ENCODE measurements around the gene KRTAP10-7.
A peak's percentile ranks its signal among the peaks of the same experiment; 100 is the strongest.
"Not testable (repeated sequence)": the region's sequence is repeated elsewhere in the genome, so short reads cannot be mapped to it uniquely, and the experiment has no call there.

The KRTAP10-7 gene

DNA sequence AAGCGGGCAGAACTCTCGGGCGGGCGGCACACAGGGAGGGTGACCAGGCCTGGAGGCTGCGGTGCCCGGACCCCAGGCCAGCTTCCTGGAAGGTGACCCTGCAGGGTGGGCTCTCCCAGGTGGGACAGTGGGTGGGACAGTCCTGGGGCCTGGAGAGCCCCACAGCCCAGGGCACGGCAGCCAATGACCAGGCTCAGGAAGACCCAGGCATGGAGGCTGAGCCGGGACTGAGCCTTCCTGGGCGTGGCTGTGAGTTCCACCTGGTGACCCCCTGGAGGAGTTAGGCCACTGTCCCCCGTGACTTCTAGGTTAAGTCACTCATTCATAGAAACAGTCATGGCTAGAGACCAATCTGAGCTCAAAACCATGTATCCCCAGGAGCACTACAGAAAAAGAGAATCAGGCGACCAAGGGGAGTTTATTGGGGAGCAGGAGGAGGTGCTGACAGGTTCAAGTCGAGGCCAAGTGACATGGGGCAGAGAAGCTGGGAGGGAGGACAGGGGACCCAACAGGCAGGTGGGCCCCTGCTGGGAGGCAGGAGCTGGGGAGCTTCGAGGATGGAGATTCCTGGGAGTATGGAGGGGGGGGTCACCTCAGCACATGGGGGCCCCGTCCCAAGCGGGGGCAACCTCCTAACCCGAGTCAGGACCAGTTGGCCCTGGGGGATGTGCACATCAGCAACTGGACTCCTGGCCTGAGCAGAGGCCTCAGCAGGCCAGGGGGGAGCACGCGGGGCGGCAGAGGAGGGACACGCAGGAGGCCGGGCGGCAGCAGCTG lies 21.2 kb upstream of the KRTAP10-7 start:
- Mint-ChIP-seq H3K4me3 (no peak overlapping the region), H3K9me3 (peaks cover 11% of the 10 kb centered on the region), H3K36me3 (peaks cover 5% of the 10 kb centered on the region), H3K27ac (no peak overlapping the region), H3K27me3 (no peaks in the 10 kb centered on the region), H3K4me1 (peaks cover 36% of the 10 kb centered on the region)

DNA sequence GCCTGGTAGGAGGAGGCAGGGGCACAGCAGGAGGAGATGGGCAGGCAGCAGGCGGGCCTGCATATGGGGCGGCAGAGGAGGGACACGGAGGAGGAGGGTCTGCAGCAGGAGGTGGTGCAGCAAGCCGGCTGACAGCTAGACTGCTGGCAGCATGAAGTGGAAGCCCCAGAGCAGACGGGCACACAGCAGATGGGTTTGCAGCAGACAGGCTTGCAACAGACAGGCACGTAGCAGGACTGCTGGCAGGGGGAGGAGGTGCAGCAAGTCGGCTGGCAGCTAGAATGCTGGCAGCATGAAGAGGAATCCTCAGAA lies 20.6 kb upstream of the KRTAP10-7 start:
- H3K4me1 Mint-ChIP-seq = peaks cover 40% of the 10 kb centered on the region
- no peak overlapping the region for H3K4me3 Mint-ChIP-seq
- peaks cover 11% of the 10 kb centered on the region for H3K9me3 Mint-ChIP-seq
- peaks cover 5% of the 10 kb centered on the region for H3K36me3 Mint-ChIP-seq
- H3K27me3 Mint-ChIP-seq = no peaks in the 10 kb centered on the region
- H3K27ac Mint-ChIP-seq = no peak overlapping the region

DNA sequence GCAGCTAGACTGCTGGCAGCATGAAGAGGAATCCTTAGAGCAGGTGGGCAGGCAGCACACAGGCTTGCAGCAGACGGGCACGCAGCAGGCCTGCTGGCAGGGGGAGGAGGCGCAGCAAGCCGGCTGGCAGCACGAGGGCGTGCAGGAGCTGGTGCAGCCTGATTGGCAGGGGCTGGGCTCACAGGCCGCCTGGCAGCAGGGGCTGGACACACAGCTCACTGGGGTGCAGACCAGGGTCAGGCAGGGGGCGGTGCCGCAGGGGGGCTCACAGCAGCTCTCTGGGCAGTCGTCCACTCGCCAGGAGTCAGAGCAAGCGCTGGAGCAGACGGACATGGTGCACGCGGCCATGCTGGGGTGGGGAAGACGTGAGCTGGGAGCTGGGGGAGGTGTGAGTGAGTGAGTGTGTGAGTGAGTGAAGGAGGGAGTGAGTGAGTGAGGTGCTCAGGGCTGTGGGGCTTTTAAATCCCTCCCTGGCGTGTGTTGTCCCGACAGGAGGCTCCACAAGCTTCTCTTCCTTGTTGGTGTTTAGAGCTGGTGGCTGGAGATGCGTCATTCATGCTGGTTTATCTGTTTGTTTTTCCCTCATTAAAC lies 20.1 kb upstream of the KRTAP10-7 start, which contains the start of gene KRTAP10-5:
Gene KRTAP10-5, minus strand, starts transcription at position 374 of the 591 bp plus-strand sequence. Its CDS starts 26 bp downstream, at position 348.
- not testable (repeated sequence) for H3K4me3 Mint-ChIP-seq, H3K36me3 Mint-ChIP-seq, H3K27me3 Mint-ChIP-seq
- Mint-ChIP-seq H3K4me1 (peaks cover 42% of the 10 kb centered on the region), H3K9me3 (peaks cover 11% of the 10 kb centered on the region), H3K27ac (peak within 1 kb of the TSS; percentile 12)

DNA sequence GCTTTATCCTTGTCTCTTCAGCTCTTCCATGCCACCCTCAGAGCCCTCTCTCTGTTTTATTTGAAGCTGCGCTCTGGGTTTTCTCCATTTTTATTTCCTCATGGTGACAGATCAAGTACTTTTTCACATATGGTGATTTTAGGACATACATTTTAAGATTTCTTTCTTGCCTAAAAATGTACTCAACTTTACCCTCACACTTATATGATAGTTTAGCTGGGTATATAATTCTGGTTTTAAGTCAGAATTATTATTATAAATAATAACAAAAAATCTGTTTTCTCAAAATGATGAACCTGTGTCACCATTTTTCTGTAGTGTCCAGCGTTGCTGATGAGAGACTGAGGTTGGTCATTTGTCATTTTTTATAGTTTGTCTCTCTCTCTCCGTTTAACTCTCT lies 19.2 kb upstream of the KRTAP10-7 start:
- no peak overlapping the region for H3K4me3 Mint-ChIP-seq
- no peak overlapping the region for H3K27ac Mint-ChIP-seq
- no peaks in the 10 kb centered on the region for H3K27me3 Mint-ChIP-seq
- H3K36me3 Mint-ChIP-seq = peaks cover 5% of the 10 kb centered on the region
- H3K4me1 Mint-ChIP-seq = peaks cover 46% of the 10 kb centered on the region
- peaks cover 11% of the 10 kb centered on the region for H3K9me3 Mint-ChIP-seq

DNA sequence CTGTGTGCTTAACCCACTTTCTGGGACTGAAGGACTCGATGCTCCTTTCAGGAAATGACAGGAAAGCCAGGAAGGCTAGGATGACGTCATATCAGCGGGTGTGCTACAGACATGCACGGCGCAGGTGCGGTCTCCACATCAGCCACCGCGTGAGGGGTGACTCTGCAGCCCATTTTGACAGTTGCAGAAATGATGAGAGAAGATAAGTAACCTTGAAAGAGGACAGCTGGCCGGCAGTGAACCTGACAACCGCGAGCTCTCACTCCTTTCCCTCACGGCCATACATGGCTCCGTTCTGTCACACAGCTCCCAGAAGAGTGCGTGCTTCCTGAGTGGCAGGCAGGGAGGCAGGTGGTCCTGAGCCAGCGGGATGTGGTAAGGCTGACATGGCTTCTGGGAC lies 18.3 kb upstream of the KRTAP10-7 start:
- Mint-ChIP-seq H3K9me3 (peaks cover 11% of the 10 kb centered on the region), H3K27me3 (no peaks in the 10 kb centered on the region), H3K4me1 (peaks cover 46% of the 10 kb centered on the region), H3K4me3 (no peak overlapping the region), H3K36me3 (peaks cover 5% of the 10 kb centered on the region), H3K27ac (no peak overlapping the region)

DNA sequence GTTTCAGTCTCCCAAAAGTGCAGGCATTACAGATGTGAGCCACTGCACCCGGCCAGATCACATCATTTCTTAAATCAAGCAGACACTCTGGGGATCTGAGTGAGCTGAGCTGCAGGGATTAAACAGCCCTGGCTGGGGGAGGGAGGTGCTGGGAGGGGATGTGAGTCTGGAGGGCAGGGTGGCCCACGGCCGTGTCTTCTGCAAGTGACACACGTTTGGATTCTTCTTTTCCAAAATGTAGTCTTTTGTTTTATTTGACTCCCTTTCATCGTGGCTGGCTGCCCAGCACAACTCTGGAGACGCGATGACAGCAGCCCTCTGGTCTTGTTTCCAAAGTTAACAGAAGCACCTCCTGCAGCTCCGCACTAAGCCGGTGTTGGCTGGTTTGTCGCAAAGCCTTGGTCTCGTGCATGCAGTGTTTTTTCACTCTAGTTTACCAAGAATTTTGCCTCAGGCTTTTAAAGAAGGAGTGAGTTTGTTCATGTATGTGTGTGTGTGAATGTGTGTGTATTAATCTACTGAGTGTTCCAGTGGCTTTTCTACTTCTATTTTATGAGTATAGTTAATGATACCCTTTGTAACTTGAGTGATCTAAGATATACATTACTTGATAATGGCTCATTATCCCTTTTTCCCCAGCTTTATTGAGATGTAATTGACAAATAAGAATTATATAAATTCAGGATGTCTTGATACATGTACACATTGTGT lies 17.2 kb upstream of the KRTAP10-7 start:
- no peaks in the 10 kb centered on the region for H3K27me3 Mint-ChIP-seq
- peaks cover 3% of the 10 kb centered on the region for H3K36me3 Mint-ChIP-seq
- no peak overlapping the region for H3K4me3 Mint-ChIP-seq
- H3K9me3 Mint-ChIP-seq = peaks cover 11% of the 10 kb centered on the region
- peaks cover 46% of the 10 kb centered on the region for H3K4me1 Mint-ChIP-seq
- no peak overlapping the region for H3K27ac Mint-ChIP-seq

DNA sequence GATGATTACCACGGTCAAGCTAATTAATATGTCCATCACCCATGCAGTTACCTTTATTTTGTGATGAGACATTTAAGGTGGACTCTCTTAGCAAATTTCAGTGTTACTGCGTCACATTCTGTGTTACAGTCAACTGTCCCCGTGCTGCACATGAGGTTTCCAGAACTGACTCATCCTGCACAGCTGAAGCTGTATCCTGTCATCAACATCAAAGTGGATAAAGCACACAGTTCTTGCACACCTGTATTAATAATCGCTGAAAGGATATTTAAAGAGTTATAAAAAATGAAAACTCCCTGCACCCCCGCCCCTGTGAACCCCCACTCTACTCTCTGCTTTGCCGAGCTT lies 16.6 kb upstream of the KRTAP10-7 start:
- H3K4me3 Mint-ChIP-seq = no peak overlapping the region
- no peaks in the 10 kb centered on the region for H3K27me3 Mint-ChIP-seq
- peaks cover 46% of the 10 kb centered on the region for H3K4me1 Mint-ChIP-seq
- no peak overlapping the region for H3K27ac Mint-ChIP-seq
- peaks cover 11% of the 10 kb centered on the region for H3K9me3 Mint-ChIP-seq
- H3K36me3 Mint-ChIP-seq = peaks cover 3% of the 10 kb centered on the region

DNA sequence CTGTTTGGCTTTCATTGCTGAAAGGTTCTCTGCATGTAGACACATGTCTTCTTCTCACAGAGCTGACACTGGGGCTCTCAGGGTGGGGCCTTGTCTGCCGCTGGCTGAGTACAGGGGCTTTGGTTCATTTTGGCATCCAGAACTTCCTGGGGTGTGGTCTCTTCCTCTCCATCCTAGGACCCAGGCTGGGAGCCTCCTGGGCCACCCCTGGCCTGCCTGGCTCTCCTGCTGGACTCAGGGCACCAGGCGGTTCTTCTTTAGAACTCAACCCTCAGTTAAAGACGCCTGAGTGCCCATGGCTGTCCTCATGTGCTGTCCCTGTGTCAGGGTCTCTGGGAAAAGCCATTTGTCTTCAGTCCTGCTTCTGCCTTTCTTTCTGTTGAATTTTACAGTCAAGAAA lies 14.5 kb upstream of the KRTAP10-7 start:
- H3K9me3 Mint-ChIP-seq = peaks cover 9% of the 10 kb centered on the region
- no peak overlapping the region for H3K27ac Mint-ChIP-seq
- H3K36me3 Mint-ChIP-seq = peaks cover 3% of the 10 kb centered on the region
- no peaks in the 10 kb centered on the region for H3K27me3 Mint-ChIP-seq
- H3K4me1 Mint-ChIP-seq = peaks cover 41% of the 10 kb centered on the region
- H3K4me3 Mint-ChIP-seq = no peak overlapping the region

DNA sequence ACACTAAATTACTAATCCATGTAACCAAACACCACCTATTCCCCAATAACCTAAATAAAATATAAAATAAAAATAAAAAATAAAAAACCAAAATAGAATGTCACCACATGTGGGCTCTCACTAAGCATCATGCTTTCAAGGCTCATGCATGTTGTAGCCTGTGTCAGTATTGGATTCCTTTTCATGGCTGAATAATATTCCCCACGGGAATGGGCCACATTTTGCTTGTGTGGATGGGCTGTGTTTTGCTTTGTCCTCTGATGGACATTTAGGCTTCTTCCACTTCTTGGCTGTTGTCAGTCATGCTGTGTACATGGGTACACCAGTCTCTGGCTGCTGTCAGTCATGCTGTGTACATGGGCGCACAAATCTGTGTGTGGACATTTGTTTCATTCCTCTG lies 11.3 kb upstream of the KRTAP10-7 start:
- Mint-ChIP-seq H3K27ac (no peak overlapping the region), H3K36me3 (no peaks in the 10 kb centered on the region), H3K4me1 (peaks cover 11% of the 10 kb centered on the region), H3K27me3 (no peaks in the 10 kb centered on the region), H3K4me3 (no peak overlapping the region), H3K9me3 (no peaks in the 10 kb centered on the region)

DNA sequence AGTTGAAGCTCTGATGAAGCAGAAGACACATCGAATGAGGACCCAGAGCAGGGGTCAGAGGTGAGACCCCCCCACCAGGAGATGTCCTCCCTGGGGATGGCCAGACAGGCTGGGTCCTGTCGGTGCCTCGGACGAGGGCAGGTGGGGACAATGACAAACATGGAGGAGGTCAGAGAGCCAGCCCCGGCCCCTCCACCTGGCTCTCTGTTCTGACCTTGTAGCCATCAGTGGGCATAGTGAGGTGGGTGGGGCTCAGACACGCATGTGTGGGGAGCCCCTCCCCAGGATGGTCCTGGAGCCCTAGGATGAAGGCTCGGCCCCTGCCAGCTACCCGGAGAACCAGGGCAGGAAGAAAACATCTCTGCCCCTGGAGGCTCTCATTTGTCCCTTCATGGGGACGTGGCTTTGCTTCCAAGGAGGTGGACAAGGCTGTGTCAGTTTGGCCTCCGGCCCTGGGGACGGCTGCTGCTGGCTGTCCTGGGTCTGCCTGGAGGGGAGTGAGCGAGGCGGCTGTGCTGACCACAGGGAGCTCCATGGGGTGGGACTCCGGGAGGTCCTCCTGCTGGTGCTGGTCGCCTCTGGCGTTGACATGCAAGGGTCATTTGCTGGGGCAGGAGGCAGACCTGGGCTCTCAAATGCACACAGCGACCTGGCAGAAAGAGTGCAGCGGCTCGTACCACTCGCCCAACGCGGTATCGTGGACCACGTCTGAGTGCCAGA lies 10.7 kb upstream of the KRTAP10-7 start:
- H3K9me3 Mint-ChIP-seq = no peaks in the 10 kb centered on the region
- no peaks in the 10 kb centered on the region for H3K36me3 Mint-ChIP-seq
- no peak overlapping the region for H3K4me3 Mint-ChIP-seq

DNA sequence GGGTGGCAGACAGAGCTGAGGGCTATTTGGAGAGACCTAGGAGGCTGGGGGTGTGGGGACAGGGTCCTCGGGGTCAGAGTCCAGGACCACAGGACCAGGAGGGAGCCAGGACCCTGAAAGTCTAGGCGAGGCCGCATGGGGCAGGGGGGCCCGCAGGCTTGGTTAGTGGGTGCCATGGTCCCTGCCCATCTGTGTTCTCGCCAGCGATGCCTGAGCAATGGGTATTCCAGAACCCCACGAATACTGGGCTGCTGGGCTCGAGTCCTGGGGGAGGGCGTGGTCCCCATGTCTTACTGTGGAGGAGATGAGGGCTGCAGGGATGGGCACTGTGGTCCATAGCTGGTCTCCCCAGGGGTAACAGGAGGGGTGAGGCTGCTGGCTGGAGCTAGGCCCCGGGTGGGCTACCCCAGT lies 10.1 kb upstream of the KRTAP10-7 start:
- no peaks in the 10 kb centered on the region for H3K27me3 Mint-ChIP-seq
- no peak overlapping the region for H3K4me3 Mint-ChIP-seq
- H3K9me3 Mint-ChIP-seq = no peaks in the 10 kb centered on the region
- H3K27ac Mint-ChIP-seq = no peak overlapping the region
- no peaks in the 10 kb centered on the region for H3K36me3 Mint-ChIP-seq
- H3K4me1 Mint-ChIP-seq = peaks cover 7% of the 10 kb centered on the region

More for the DNA sequence above, 10.7 kb upstream of the KRTAP10-7 start:
- H3K27ac Mint-ChIP-seq = no peak overlapping the region
- H3K27me3 Mint-ChIP-seq = no peaks in the 10 kb centered on the region
- peaks cover 6% of the 10 kb centered on the region for H3K4me1 Mint-ChIP-seq

DNA sequence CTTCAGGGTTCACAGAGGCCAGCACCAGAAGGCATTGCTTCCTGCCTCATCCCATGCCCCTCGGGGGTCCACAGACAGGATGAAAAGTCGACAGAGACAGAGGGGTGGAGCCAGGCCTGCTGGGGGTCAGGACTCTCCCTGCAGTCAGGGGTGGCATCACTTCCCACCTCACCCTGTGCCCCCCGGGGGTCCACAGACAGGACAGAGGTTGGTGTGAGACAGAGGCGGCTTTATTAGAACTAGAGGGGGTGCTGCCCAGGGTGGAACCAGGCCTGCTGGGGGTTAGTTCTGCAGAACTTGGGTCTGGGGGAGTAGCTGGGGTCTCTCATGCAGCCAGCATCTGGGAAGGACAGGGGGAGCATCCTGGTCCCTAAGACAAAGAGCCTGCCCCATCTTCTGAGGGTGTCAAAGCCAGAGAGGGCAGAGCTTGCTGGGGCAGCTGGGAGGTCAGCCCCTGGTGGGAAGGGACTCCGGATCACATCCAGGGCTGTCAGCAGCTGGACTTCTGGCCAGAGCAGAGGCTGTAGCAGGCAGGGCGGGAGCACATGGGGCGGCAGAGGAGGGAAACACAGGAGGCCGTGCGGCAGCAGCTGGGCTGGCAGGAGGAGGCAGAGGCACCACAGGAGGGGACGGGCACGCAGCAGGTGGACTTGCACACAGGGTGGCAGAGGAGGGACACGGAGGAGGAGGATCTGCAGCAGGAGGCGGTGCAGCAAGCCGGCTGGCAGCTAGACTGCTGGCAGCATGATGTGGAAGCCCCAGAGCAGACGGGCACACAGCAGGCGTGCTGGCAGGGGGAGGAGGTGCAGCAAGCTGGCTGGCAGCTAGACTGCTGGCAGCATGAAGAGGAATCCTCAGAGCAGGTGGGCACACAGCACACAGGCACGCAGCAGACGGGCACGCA lies 9.2 kb upstream of the KRTAP10-7 start:
- H3K27me3 Mint-ChIP-seq, H3K4me3 Mint-ChIP-seq, H3K36me3 Mint-ChIP-seq, H3K9me3 Mint-ChIP-seq, H3K27ac Mint-ChIP-seq, H3K4me1 Mint-ChIP-seq: not testable (repeated sequence)

DNA sequence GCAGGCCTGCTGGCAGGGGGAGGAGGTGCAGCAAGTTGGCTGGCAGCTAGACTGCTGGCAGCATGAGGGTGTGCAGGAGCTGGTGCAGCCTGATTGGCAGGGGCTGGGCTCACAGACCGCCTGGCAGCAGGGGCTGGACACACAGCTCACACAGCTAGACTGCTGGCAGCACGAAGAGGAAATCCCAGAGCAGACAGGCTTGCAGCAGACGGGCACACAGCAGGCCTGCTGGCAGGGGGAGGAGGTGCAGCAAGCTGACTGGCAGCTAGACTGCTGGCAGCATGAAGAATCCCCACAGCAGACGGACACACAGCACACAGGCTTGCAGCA lies 8.6 kb upstream of the KRTAP10-7 start:
- H3K4me1 Mint-ChIP-seq, H3K27ac Mint-ChIP-seq, H3K27me3 Mint-ChIP-seq, H3K36me3 Mint-ChIP-seq, H3K9me3 Mint-ChIP-seq, H3K4me3 Mint-ChIP-seq: not testable (repeated sequence)

DNA sequence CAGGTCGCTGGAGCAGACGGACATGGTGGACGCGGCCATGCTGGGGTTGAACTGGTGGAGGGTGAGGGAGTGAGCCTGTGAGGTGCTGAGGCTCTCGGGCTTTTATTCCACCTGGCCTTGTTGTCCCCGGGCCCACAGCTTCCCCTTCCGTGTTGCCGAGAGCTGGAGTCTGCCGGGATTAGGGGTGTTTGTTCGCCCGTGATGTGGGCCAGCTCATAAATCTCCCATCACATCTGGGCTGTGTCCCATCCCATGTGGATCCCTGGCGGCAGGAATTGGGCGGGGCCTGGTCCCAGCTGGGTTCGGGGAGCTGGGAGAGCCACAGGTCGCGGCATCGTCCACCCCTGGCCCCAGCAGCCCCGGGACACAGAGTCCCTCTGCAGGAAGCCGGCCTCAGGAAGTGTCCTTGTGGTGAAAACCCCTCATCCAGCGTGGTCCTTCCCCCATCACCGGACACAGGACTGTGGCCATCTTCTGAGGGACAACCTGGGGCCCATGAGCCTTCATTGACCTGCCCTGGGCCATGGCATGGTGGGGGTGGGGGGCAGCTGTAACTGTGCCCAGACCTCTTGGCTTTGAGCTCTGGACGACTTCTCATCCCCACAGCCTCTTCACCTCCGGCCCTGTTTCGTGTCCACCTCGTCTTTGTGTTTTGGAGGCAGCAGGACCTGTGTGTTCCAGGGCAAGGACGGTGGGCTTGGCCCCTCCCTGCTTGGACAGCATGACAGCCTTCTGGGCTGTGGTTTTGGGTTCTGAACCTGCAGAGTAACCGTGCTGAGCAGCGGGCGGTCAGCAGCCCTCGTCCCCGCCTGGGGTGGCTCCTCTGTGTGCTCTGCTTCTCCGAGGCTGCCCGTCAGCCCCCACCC lies 7.7 kb upstream of the KRTAP10-7 start, which contains the start of gene KRTAP10-6:
Gene KRTAP10-6, minus strand, starts transcription at position 60 of the 866 bp plus-strand sequence. Its CDS starts 21 bp downstream, at position 39.
- H3K4me3 Mint-ChIP-seq = no peak within 1 kb of the TSS

More for the DNA sequence above, 7.7 kb upstream of the KRTAP10-7 start, which contains the start of gene KRTAP10-6:
- Mint-ChIP-seq H3K27ac (no peak within 1 kb of the TSS), H3K27me3 (no peaks in the 10 kb centered on the region), H3K9me3 (no peaks in the 10 kb centered on the region), H3K4me1 (peaks cover 3% of the 10 kb centered on the region), H3K36me3 (no peaks in the 10 kb centered on the region)
